Measurements from ENCODE around the gene WNT3A. TPM values are rescaled to one million over a fixed set of nuclear protein-coding genes. Genes with fewer than 3 reads are reported as not detected.

The WNT3A gene, protein sequence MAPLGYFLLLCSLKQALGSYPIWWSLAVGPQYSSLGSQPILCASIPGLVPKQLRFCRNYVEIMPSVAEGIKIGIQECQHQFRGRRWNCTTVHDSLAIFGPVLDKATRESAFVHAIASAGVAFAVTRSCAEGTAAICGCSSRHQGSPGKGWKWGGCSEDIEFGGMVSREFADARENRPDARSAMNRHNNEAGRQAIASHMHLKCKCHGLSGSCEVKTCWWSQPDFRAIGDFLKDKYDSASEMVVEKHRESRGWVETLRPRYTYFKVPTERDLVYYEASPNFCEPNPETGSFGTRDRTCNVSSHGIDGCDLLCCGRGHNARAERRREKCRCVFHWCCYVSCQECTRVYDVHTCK
- total RNA-seq (2022; extraction: Qiagen RNA extraction), result 0.02 to 0.07 TPM (median 0.04 TPM) in 4 of 5 replicates, not detected in the other

DNA sequence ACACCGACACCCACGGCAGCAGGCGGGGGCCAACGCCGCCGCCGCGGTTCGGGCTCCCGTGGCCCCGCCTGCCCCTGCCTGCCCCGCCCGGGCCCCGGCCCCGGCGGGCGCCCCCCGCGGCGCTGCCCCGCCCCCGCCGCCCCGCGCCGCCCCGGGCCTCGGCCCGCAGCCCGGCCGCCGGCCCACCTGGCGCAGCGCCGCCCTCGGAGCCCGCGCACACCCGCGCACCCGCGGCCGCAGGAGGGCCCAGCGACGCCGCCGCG lies at the start of gene WNT3A:
Gene WNT3A (plus strand): TSS at position 213 of the 263 bp plus-strand sequence. CDS start 131 bp downstream, outside the sequence.

DNA sequence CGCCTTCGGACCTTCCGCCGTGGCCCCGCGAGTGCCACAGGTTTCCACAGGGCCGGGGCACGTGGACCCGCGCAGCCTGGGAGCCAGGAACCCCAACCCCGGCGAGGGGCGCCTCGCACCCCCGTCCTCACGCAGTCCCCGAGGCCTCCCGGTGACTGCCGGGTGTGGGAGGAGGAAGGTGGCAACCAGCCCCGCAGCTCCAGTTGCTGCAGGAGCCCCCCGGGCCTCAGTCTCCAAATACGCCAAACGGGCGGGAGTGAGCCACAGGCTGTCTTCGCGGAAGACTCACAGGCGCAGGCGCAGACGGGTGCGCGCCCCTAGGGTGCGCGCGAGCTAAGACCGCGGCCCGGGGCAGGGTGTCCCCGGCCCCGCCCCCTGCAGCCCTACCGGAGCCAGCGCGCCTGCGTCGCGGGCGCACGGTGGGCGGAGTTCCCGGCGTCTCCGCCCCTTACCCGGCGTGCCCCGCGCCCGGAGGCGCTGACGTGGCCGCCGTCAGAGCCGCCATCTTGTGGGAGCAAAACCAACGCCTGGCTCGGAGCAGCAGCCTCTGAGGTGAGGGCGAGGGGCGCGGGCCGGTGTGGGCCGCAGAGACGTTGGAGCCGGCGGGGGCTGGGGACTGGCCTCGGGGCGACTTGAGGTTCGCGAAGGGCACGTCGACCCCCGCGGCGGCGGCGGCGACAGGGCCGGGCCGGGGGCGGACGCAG lies 75.6 kb downstream of the WNT3A start, which contains the start of gene ARF1:
Gene ARF1 (plus strand): TSS at position 495 of the 704 bp plus-strand sequence. CDS start 14,407 bp downstream, outside the sequence.

DNA sequence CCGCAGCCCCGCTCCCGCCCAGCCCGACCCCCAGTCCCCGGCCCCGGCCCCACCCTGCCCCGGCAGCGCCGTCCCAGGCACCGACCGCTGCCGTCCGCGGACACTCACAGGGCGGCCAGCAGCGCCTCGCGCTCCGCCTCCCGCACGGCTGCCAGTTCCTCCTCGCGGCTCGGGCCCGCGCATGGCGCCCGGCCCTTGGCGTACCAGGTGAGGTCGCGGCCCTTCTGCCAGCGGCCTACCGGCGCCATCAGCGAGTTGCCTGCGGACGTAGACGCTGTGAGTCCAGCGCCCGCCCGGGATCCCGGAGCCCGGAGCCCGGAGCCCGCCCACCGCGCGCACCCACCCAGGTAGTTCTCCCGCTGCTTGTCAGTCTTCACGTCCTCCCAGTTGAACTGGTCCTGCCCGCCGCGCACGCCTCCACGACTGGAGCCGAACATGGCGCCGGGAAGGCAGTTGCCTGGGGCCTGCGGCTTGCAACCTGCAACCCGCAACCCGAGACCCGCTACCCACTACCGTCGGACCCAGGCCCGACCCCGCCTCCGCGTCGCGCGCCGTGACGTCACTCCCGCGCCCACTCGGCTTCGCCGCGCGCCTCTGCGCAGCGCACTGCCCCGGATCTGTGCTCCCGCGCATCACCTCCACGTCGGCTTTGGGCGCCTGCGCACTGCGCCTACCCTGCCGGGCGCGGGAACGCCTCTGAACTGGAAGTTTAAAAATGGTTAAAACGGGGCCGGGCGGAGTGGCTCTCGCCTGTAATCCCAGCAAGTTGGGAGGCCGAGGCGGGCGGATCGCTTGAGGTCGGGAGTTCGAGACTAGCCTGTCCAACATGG lies 96.2 kb downstream of the WNT3A start, which contains the start of gene C1orf35:
Gene C1orf35 (minus strand): TSS at position 535 of the 830 bp plus-strand sequence. CDS start 98 bp downstream, at position 437.

DNA sequence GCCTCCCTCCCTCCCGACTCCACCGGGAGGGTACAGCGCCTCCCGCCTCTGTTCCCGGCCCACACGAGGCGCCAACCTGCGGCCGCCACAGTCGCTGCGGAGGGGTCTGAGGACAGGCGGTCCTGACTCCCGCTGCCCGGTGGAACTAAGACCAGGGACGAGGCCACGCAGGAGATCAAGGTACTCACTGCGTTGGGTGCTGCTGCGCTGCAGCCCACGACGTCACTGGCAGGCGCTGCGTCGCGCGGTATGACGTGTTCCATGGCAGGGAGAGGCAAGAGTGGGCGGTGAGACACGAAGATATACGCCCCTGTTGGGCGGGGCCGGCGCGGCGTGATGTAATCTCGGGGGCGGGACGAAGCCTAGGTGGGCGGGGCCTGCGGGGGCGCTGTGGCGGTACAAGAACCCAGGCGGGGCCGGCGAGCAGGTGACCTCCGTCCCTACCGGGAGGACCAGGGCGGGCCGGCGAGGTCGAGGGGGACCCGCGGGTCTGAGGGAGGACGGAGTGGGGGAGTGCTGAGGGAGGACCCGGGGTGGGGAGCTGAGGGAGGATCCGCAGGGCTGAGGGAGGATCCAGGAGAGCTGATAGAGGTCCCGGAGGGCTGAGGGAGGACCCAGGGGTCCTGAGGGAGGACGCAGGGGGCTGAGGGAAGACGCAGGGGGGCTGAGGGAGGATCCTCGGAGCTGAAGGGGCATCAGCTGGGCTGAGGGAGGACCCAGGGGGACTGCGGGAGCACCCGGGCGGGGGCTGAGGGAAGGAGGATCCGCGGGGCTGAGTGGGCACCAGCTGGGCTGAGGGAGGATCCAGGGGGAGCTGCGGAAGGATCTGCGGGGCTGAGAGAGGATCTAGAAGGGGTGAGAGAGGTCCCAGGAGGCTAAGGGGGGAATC lies 102.5 kb downstream of the WNT3A start, which contains the start of gene MRPL55:
Gene MRPL55 (minus strand): TSS at position 227 of the 889 bp plus-strand sequence. CDS start 1,039 bp downstream, outside the sequence.

Other genes with a start within 250 kb of the WNT3A start
- not detected in 5 replicates for gene PRSS38, start 191.3 kb upstream of the WNT3A start, total RNA-seq (2022; extraction: Qiagen RNA extraction)
- 5.0 to 6.7 TPM (median 5.7 TPM) in 5 replicates for gene WNT9A, start 59.1 kb upstream of the WNT3A start, total RNA-seq (2022; extraction: Qiagen RNA extraction)
- 347 to 462 TPM (median 449 TPM) in 5 replicates for gene ARF1, start 75.7 kb downstream of the WNT3A start, total RNA-seq (2022; extraction: Qiagen RNA extraction)
- gene C1orf35, start 96.3 kb downstream of the WNT3A start, total RNA-seq (2022; extraction: Qiagen RNA extraction), result 29.6 to 36.8 TPM (median 33.9 TPM) in 5 replicates
- gene MRPL55, start 102.3 kb downstream of the WNT3A start, total RNA-seq (2022; extraction: Qiagen RNA extraction), result 66.7 to 74.9 TPM (median 69.3 TPM) in 5 replicates
- gene GUK1, start 133.3 kb downstream of the WNT3A start, total RNA-seq (2022; extraction: Qiagen RNA extraction), result 108 to 153 TPM (median 145 TPM) in 5 replicates
- gene GJC2, start 142.9 kb downstream of the WNT3A start, total RNA-seq (2022; extraction: Qiagen RNA extraction), result 0.14 to 0.47 TPM (median 0.27 TPM) in 5 replicates
- 2.8 to 5.7 TPM (median 5.1 TPM) in 5 replicates for gene IBA57, start 158.8 kb downstream of the WNT3A start, total RNA-seq (2022; extraction: Qiagen RNA extraction)
- 2.2 to 6.7 TPM (median 4.3 TPM) in 5 replicates for gene OBSCN, start 201.0 kb downstream of the WNT3A start, total RNA-seq (2022; extraction: Qiagen RNA extraction)

Measured in A549 treated with dexamethasone at 1 μM for 4 hours (cell line).